ENCODE measurements around the gene METTL1. TPM values are rescaled to one million over a fixed set of nuclear protein-coding genes. Genes with fewer than 3 reads are reported as not detected.

The METTL1 gene
- polyA plus RNA-seq, 1 experiment: 20.1 TPM

DNA sequence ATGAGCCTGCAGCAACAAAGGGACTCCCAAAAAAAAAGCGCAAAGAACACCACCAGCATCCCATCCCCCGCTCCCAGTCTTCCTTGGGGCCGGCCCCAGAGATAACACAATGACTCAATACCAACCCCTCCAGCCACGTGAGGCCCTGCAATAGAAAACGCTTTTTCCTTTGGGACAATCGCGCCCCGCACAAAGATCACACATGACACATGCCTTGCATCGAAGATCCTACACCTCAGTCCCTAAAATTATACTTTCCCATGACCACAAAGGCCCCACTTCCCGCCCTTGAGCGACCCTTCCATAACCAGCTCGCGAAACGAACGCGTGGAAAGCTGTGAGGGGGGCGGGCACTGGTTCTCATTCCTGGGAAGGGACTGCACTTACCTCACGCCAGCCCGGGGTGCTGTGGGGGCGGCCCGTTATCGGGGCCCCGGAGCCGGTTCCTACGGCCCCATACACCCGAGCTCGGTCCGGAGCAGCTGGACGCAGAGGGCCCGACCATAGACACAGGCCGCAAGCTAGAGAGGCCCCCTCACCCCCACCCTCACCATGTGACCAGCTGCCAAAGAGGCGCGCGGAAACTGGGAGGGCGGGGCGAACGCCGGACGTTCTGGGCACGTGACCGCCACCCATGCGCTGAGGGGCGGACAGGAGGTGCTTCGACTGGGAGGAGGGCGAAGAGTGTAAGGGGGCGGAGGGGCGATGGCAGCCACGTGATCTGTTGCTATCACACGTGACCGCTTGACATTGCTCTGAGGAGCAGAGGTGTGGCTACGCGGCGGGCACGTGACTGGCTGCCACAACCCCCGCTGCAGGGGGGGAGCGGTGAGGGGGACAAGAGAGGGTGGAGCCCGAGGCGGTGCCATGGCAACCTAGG lies 19.9 kb downstream of the METTL1 start, which contains the start of gene CDK4:
CDK4 (minus strand) TSS at position 523 of the 880 bp plus-strand sequence. CDS start 593 bp downstream, outside the sequence.
- ChIA-PET CTCF (interaction anchor here (1.0 kb wide), 1 partner anchor 26 kb away, joined by 4 read pairs; no protein-coding TSS in a partner anchor), POLR2A (interaction anchor here (0.5 to 1.2 kb wide), 3 partner anchors 13 to 95 kb away, joined by 4 to 6 read pairs (median 5); partner anchors contain the start of genes CTDSP2, EEF1AKMT3 and METTL1)
- Histone ChIP-seq H3K4me3 (ENCODE audit: low read depth, low read length) (peak within 1 kb of the TSS; percentile 91), H3K27me3 (ENCODE audit: control insufficient read depth, insufficient read depth, low read length) (peaks cover 15% of the 10 kb centered on the region), H3K9me3 (ENCODE audit: control insufficient read depth, insufficient read depth, low read length) (no peaks in the 10 kb centered on the region; the same call in 1 of the 2 replicates), H3K27ac (ENCODE audit: low read depth, low read length) (peak within 1 kb of the TSS; percentile 91)
- TF ChIP-seq, protein P1, sequence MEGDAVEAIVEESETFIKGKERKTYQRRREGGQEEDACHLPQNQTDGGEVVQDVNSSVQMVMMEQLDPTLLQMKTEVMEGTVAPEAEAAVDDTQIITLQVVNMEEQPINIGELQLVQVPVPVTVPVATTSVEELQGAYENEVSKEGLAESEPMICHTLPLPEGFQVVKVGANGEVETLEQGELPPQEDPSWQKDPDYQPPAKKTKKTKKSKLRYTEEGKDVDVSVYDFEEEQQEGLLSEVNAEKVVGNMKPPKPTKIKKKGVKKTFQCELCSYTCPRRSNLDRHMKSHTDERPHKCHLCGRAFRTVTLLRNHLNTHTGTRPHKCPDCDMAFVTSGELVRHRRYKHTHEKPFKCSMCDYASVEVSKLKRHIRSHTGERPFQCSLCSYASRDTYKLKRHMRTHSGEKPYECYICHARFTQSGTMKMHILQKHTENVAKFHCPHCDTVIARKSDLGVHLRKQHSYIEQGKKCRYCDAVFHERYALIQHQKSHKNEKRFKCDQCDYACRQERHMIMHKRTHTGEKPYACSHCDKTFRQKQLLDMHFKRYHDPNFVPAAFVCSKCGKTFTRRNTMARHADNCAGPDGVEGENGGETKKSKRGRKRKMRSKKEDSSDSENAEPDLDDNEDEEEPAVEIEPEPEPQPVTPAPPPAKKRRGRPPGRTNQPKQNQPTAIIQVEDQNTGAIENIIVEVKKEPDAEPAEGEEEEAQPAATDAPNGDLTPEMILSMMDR (IDR thresholded peaks at IDR 0.05; ENCODE audit: low read depth, low read length): no peak
- peak; percentile 100 for DNase-seq (ENCODE audit: low read depth, low spot score)

DNA sequence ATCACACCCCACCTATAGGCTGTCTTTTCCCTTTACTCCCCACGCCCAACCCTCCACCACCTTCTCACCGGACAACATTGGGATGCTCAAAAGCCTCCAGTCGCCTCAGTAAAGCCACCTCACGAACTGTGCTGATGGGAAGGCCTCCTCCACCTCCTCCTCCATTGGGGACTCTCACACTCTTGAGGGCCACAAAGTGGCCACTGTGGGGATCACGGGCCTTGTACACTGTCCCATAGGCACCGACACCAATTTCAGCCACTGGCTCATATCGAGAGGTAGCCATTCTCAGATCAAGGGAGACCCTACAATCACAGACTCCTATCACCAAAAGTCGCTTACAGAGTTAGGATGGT lies 20.5 kb downstream of the METTL1 start:
- H3K27me3 ChIP-seq (ENCODE audit: control insufficient read depth, insufficient read depth, low read length): peaks cover 9% of the 10 kb centered on the region
- H3K9me3 ChIP-seq (ENCODE audit: control insufficient read depth, insufficient read depth, low read length): no peaks in the 10 kb centered on the region; the same call in 1 of the 2 replicates
- POLR2A ChIA-PET: no interaction called here
- H3K4me3 ChIP-seq (ENCODE audit: low read depth, low read length): peak overlapping the region; percentile 91
- CTCF ChIA-PET: no interaction called here
- DNase-seq (ENCODE audit: low read depth, low spot score): no peak
- H3K27ac ChIP-seq (ENCODE audit: low read depth, low read length): peak overlapping the region; percentile 91
- TF ChIP-seq, protein P1 (IDR thresholded peaks at IDR 0.05; ENCODE audit: low read depth, low read length): no peak

DNA sequence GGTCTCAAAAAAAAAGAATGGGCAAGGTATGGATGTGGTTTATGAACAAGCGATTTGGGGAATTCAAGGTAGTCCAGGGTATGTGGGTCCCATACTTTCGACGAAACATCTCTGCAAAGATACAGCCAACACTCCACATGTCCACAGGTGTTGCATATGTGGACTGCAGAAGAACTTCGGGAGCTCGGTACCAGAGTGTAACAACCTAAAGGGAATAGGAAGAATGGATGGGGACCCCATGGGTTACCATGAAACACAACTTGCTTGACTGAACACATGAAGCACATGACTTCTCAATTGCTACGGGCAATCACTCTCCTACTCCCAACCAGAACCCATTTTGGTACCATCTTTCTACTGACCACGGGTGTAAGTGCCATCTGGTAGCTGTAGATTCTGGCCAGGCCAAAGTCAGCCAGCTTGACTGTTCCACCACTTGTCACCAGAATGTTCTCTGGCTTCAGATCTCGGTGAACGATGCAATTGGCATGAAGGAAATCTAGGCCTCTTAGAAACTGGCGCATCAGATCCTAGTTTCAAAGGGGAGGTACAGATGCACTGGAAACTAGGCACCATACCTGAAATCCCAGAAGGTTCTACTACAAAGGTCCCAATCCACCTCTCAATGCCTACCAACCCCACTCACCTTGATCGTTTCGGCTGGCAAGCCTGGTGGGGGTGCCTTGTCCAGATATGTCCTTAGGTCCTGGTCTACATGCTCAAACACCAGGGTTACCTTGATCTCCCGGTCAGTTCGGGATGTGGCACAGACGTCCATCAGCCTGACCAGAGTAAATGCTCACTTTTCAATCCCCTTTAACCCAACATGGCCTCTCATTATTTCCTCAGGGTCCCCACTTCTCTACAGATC lies 21.1 kb downstream of the METTL1 start:
- DNase-seq (ENCODE audit: low read depth, low spot score): no peak
- peaks cover 7% of the 10 kb centered on the region for H3K27me3 ChIP-seq (ENCODE audit: control insufficient read depth, insufficient read depth, low read length)
- TF ChIP-seq, protein P1 (IDR thresholded peaks at IDR 0.05; ENCODE audit: low read depth, low read length): no peak
- peak overlapping the region; percentile 91 for H3K4me3 ChIP-seq (ENCODE audit: low read depth, low read length)
- POLR2A ChIA-PET: interaction anchor here (0.9 kb wide), 1 partner anchor 11 kb away, joined by 3 read pairs; no protein-coding TSS in a partner anchor
- CTCF ChIA-PET: interaction anchor here (1.2 kb wide), 1 partner anchor 117 kb away, joined by 4 read pairs; no protein-coding TSS in a partner anchor
- H3K9me3 ChIP-seq (ENCODE audit: control insufficient read depth, insufficient read depth, low read length): no peaks in the 10 kb centered on the region; the same call in 1 of the 2 replicates
- H3K27ac ChIP-seq (ENCODE audit: low read depth, low read length): peak overlapping the region; percentile 91

DNA sequence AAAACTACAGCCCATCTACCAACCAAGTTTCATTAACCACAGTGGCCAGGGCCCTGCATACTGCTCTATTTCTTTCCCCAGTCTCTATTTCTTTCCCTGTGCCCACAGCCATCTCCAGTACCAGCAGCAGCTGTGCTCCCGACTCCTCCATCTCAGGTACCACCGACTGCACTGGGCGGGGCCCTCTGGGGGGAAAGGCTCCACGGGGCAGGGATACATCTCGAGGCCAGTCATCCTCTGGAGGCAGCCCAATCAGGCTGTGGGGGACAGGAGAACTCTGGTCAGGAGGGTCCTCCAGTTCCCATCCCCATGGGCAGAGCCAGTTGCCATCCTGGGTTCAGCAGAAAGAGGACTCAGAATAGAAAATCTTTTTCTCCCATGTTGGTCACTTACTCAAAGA lies 22.8 kb downstream of the METTL1 start:
- TF ChIP-seq, protein P1 (IDR thresholded peaks at IDR 0.05; ENCODE audit: low read depth, low read length): no peak
- ChIA-PET POLR2A (no interaction called here), CTCF (interaction anchor here (0.8 kb wide), 1 partner anchor 8 kb away, joined by 3 read pairs; no protein-coding TSS in a partner anchor)
- no peak overlapping the region for H3K4me3 ChIP-seq (ENCODE audit: low read depth, low read length)
- DNase-seq (ENCODE audit: low read depth, low spot score): no peak
- peaks cover 4% of the 10 kb centered on the region for H3K27me3 ChIP-seq (ENCODE audit: control insufficient read depth, insufficient read depth, low read length)
- H3K27ac ChIP-seq (ENCODE audit: low read depth, low read length): no peak overlapping the region
- H3K9me3 ChIP-seq (ENCODE audit: control insufficient read depth, insufficient read depth, low read length): no peaks in the 10 kb centered on the region; the same call in 1 of the 2 replicates

Measured in AG04450 (cell line).